H9 (cell line): Measurements from ENCODE around the gene KIRREL3. TPM values are rescaled to one million over a fixed set of nuclear protein-coding genes. Genes with fewer than 3 reads are reported as not detected.

Experiments
- DNase-seq: peaks from one replicate; pipeline ENCODE4 v3.0.0-alpha.2; 2017
- H2AFZ ChIP-seq: one replicate; pipeline ENCODE4 v1.6.1; 2013; ENCODE audit warnings: mild to moderate bottlenecking, low read length, control low read depth, moderate library complexity
- H2AK5ac ChIP-seq: 2 replicates; pipeline ENCODE4 v1.6.1; 2013; ENCODE audit warnings: low read length, control low read depth, mixed read lengths; ENCODE audit not compliant: insufficient read length
- H2BK120ac ChIP-seq: one replicate; pipeline ENCODE4 v1.6.1; 2013; ENCODE audit warnings: low read depth, mild to moderate bottlenecking, low read length, control low read depth, inconsistent platforms; ENCODE audit not compliant: poor library complexity, severe bottlenecking
- H2BK12ac ChIP-seq: 2 replicates; pipeline ENCODE4 v1.6.1; 2013; ENCODE audit warnings: low read length, control low read depth, mixed read lengths, low read depth; ENCODE audit not compliant: insufficient read length
- H2BK15ac ChIP-seq: 2 replicates; pipeline ENCODE4 v1.6.1; 2013; ENCODE audit warnings: low read depth, low read length, control low read depth
- H2BK20ac ChIP-seq: one replicate; pipeline ENCODE4 v1.6.1; 2013; ENCODE audit warnings: low read depth, mild to moderate bottlenecking, low read length, control low read depth, inconsistent platforms; ENCODE audit not compliant: poor library complexity, severe bottlenecking
- H2BK5ac ChIP-seq: 2 replicates; pipeline ENCODE4 v1.6.1; 2013; ENCODE audit warnings: low read length, control low read depth, mixed read lengths; ENCODE audit not compliant: insufficient read length
- H3K14ac ChIP-seq: 2 replicates; pipeline ENCODE4 v1.6.1; 2013; ENCODE audit warnings: low read length, control low read depth; ENCODE audit not compliant: insufficient read depth
- H3K18ac ChIP-seq: 2 replicates; pipeline ENCODE4 v1.6.1; 2013; ENCODE audit warnings: low read depth, mild to moderate bottlenecking, mixed read lengths, low read length, control low read depth; ENCODE audit not compliant: insufficient read length
- H3K23ac ChIP-seq: 2 replicates; pipeline ENCODE4 v1.6.1; 2013; ENCODE audit warnings: low read length, control low read depth, mixed read lengths, low read depth; ENCODE audit not compliant: insufficient read length
- H3K23me2 ChIP-seq: 2 replicates; pipeline ENCODE4 v1.6.1; 2013; ENCODE audit warnings: low read depth, mild to moderate bottlenecking, mixed read lengths, low read length, control low read depth; ENCODE audit not compliant: insufficient read length, poor library complexity, severe bottlenecking
- H3K27ac ChIP-seq: 2 replicates; pipeline ENCODE4 v1.5.1; 2013; ENCODE audit warnings: low read length, control low read depth, mixed read lengths, low read depth; ENCODE audit not compliant: insufficient read length
- H3K27me3 ChIP-seq: 2 replicates; pipeline ENCODE4 v1.6.1; 2013; ENCODE audit warnings: low read length, control low read depth, inconsistent platforms; ENCODE audit not compliant: insufficient read depth
- H3K4ac ChIP-seq: 2 replicates; pipeline ENCODE4 v1.6.1; 2013; ENCODE audit warnings: low read depth, mild to moderate bottlenecking, control low read depth, inconsistent platforms, low read length, moderate library complexity
- H3K4me1 ChIP-seq: 2 replicates; pipeline ENCODE4 v1.6.1; 2013; ENCODE audit warnings: low read length, control low read depth, inconsistent platforms; ENCODE audit not compliant: insufficient read depth
- H3K4me2 ChIP-seq: 2 replicates; pipeline ENCODE4 v1.6.1; 2013; ENCODE audit warnings: low read length, control low read depth, mixed read lengths; ENCODE audit not compliant: insufficient read length, insufficient read depth
- H3K56ac ChIP-seq: 2 replicates; pipeline ENCODE4 v1.6.1; 2013; ENCODE audit warnings: low read depth, mild to moderate bottlenecking, mixed read lengths, low read length, control low read depth; ENCODE audit not compliant: insufficient read length
- H3K79me1 ChIP-seq: 2 replicates; pipeline ENCODE4 v1.6.1; 2013; ENCODE audit warnings: low read depth, mild to moderate bottlenecking, moderate library complexity, low read length, control low read depth, inconsistent platforms; ENCODE audit not compliant: insufficient read depth, poor library complexity, severe bottlenecking
- H3K79me2 ChIP-seq: 2 replicates; pipeline ENCODE4 v1.6.1; 2013; ENCODE audit warnings: low read length, control low read depth, inconsistent platforms; ENCODE audit not compliant: insufficient read depth
- H3K9ac ChIP-seq: 2 replicates; pipeline ENCODE4 v1.6.1; 2013; ENCODE audit warnings: low read length, control low read depth, mixed read lengths; ENCODE audit not compliant: insufficient read length; ENCODE audit errors: extremely low read depth
- H3K9me3 ChIP-seq: one replicate; pipeline ENCODE4 v1.6.1; 2013; ENCODE audit warnings: low read depth, low read length, inconsistent platforms; ENCODE audit not compliant: control insufficient read depth
- H3T11ph ChIP-seq: one replicate; pipeline ENCODE4 v1.6.1; 2013; ENCODE audit warnings: mild to moderate bottlenecking, low read length, control low read depth, inconsistent platforms
- H4K20me1 ChIP-seq: one replicate; pipeline ENCODE4 v1.6.1; 2013; ENCODE audit not compliant: control insufficient read depth, insufficient read length, insufficient read depth
- H4K5ac ChIP-seq: 2 replicates; pipeline ENCODE4 v1.6.1; 2013; ENCODE audit warnings: low read depth, mild to moderate bottlenecking, mixed read lengths, low read length, control low read depth; ENCODE audit not compliant: insufficient read length
- H4K8ac ChIP-seq: replicated peaks from 2 replicates; pipeline ENCODE4 v1.6.1; 2013; ENCODE audit warnings: low read length, control low read depth, mixed read lengths, low read depth; ENCODE audit not compliant: insufficient read length
- H4K91ac ChIP-seq: 2 replicates; pipeline ENCODE4 v1.6.1; 2013; ENCODE audit warnings: low read depth, mild to moderate bottlenecking, moderate library complexity, mixed read lengths, low read length, control low read depth; ENCODE audit not compliant: insufficient read length
- H3K27ac Mint-ChIP-seq, 3 experiments: 2 replicates in 2 of 3; 3 replicates in 1 of 3; pipeline ENCODE4 v1.8.0; 2020 to 2021; ENCODE audit warnings: mixed read lengths in 3 of 3, mild to moderate bottlenecking in 1 of 3, moderate library complexity in 1 of 3
- H3K27me3 Mint-ChIP-seq: 2 replicates; pipeline ENCODE4 v1.8.0; 2021; ENCODE audit warnings: low read depth, mild to moderate bottlenecking, moderate library complexity, mixed read lengths
- H3K36me3 Mint-ChIP-seq, 3 experiments: 2 replicates in 2 of 3; 3 replicates in 1 of 3; pipeline ENCODE4 v1.8.0; 2020 to 2021; ENCODE audit warnings: low read depth in 3 of 3, mixed read lengths in 3 of 3; ENCODE audit not compliant: insufficient read depth in 1 of 3
- H3K4me1 Mint-ChIP-seq, 2 experiments: 2 replicates each; pipeline ENCODE4 v1.8.0; 2020; ENCODE audit warnings: mixed read lengths in 2 of 2
- H3K4me3 Mint-ChIP-seq, 2 experiments: 2 replicates in 1 of 2; 3 replicates in 1 of 2; pipeline ENCODE4 v1.8.0; 2020 to 2021; ENCODE audit warnings: mild to moderate bottlenecking in 2 of 2, mixed read lengths in 2 of 2, moderate library complexity in 1 of 2
- H3K9me3 Mint-ChIP-seq, 2 experiments: 2 replicates in 1 of 2; 3 replicates in 1 of 2; pipeline ENCODE4 v1.8.0; 2020; ENCODE audit warnings: mild to moderate bottlenecking in 2 of 2, mixed read lengths in 2 of 2, moderate library complexity in 1 of 2
- CTCF ChIP-seq: fragments of 200-600 bp; sonication (generic); conservative IDR thresholded peaks from 3 replicates; pipeline ENCODE4 v1.8.0; 2021; ENCODE audit warnings: antibody characterized with exemption, mild to moderate bottlenecking
- WGBS: extraction: QIAGEN DNeasy Blood & Tissue Kit; methylation state at CpG from one replicate; pipeline ENCODE4 v1.1.7; 2013; ENCODE audit warnings: missing lambda C conversion rate, low lambda C conversion rate, mixed read lengths; ENCODE audit not compliant: insufficient read length; ENCODE audit errors: extremely low coverage; 5-methylcytosine and 5-hydroxymethylcytosine counted together
- total RNA-seq: library from RNA; stranded (reverse); gene quantifications from 2 replicates; pipeline ENCODE4 v1.2.1, GENCODE V29; 2021

The KIRREL3 gene
- total RNA-seq, 1 experiment from 2014 or later: 0.17 TPM

- no peak overlapping the region for H3T11ph ChIP-seq
- H2BK12ac ChIP-seq: no peak overlapping the region
- H3K18ac ChIP-seq: no peak overlapping the region
- H3K23ac ChIP-seq: no peak overlapping the region
- H3K4me2 ChIP-seq: no peak overlapping the region
- no peak overlapping the region for H2BK5ac ChIP-seq
- H4K20me1 ChIP-seq: no peaks in the 10 kb centered on the region
- TF ChIP-seq CTCF: no peak
- no peak overlapping the region for H4K8ac ChIP-seq
- H2BK120ac ChIP-seq: no peak overlapping the region
- no peaks in the 10 kb centered on the region for H3K79me1 ChIP-seq
- H2AFZ ChIP-seq: no peak overlapping the region
- Mint-ChIP-seq H3K4me3 (no peak overlapping the region), H3K27me3 (peaks cover 17% of the 10 kb centered on the region), H3K4me1 (no peaks in the 10 kb centered on the region), H3K36me3 (no peaks in the 10 kb centered on the region), H3K9me3 (no peaks in the 10 kb centered on the region), H3K27ac (no peak overlapping the region)
- no peaks in the 10 kb centered on the region for H3K27me3 ChIP-seq
- H4K5ac ChIP-seq: no peak overlapping the region
- no peak overlapping the region for H4K91ac ChIP-seq
- H3K79me2 ChIP-seq: no peaks in the 10 kb centered on the region
- H2BK20ac ChIP-seq: no peak overlapping the region
- H3K9ac ChIP-seq: no peak overlapping the region
- no peaks in the 10 kb centered on the region for H3K9me3 ChIP-seq
- no peak for DNase-seq
- H3K14ac ChIP-seq: no peak overlapping the region
- no peaks in the 10 kb centered on the region for H3K23me2 ChIP-seq
- H3K4me1 ChIP-seq: no peaks in the 10 kb centered on the region
- no peak overlapping the region for H3K56ac ChIP-seq
- no peak overlapping the region for H2AK5ac ChIP-seq
- H3K27ac ChIP-seq: no peak overlapping the region
- WGBS: no CpG with 5 or more reads among the region's 7 CpGs
- no peak overlapping the region for H2BK15ac ChIP-seq
- no peak overlapping the region for H3K4ac ChIP-seq
These were observed 275.0 kb downstream of the KIRREL3 start for GRCh38 chr11:126725521-126725920.
